Endothelial cell (in vitro differentiated cells): ENCODE measurements around the gene IFIT1B. TPM values are rescaled to one million over a fixed set of nuclear protein-coding genes. Genes with fewer than 3 reads are reported as not detected.

Source experiments
- DNase-seq: peaks from one replicate; pipeline ENCODE4 v3.0.0; 2021; ENCODE audit warnings: low spot score
- H3K27ac Mint-ChIP-seq: one replicate; pipeline ENCODE4 v1.8.0; 2021; ENCODE audit warnings: mixed read lengths, inconsistent platforms; ENCODE audit not compliant: unreplicated experiment
- H3K27me3 Mint-ChIP-seq: one replicate; pipeline ENCODE4 v1.8.0; 2021; ENCODE audit warnings: mild to moderate bottlenecking, moderate library complexity, mixed read lengths, inconsistent platforms; ENCODE audit not compliant: unreplicated experiment
- H3K36me3 Mint-ChIP-seq: one replicate; pipeline ENCODE4 v1.8.0; 2021; ENCODE audit warnings: mild to moderate bottlenecking, low read depth, mixed read lengths, inconsistent platforms; ENCODE audit not compliant: unreplicated experiment
- H3K4me1 Mint-ChIP-seq: one replicate; pipeline ENCODE4 v1.8.0; 2021; ENCODE audit warnings: mild to moderate bottlenecking, mixed read lengths, inconsistent platforms; ENCODE audit not compliant: unreplicated experiment
- H3K4me3 Mint-ChIP-seq: one replicate; pipeline ENCODE4 v1.8.0; 2021; ENCODE audit warnings: mild to moderate bottlenecking, mixed read lengths, inconsistent platforms; ENCODE audit not compliant: unreplicated experiment
- H3K9me3 Mint-ChIP-seq: one replicate; pipeline ENCODE4 v1.8.0; 2021; ENCODE audit warnings: mixed read lengths, inconsistent platforms; ENCODE audit not compliant: unreplicated experiment
- total RNA-seq: library from RNA; stranded (reverse); fragmentation: NEBNext Ultra II Directional; extraction: Animal tissue kit (Norgen Biotek cat#: 25700); gene quantifications from one replicate; pipeline ENCODE4 v1.2.1, GENCODE V29; 2021; ENCODE audit not compliant: unreplicated experiment
- TF ChIP-seq, protein P1 (sequence below): fragments of 200-600 bp; sonication (generic); IDR thresholded peaks from one replicate; pipeline ENCODE4 v1.5.0; 2021; ENCODE audit warnings: antibody characterized with exemption; ENCODE audit not compliant: unreplicated experiment

Gene IFIT1B
- total RNA-seq, 1 donor from 2014 or later: not detected

DNA sequence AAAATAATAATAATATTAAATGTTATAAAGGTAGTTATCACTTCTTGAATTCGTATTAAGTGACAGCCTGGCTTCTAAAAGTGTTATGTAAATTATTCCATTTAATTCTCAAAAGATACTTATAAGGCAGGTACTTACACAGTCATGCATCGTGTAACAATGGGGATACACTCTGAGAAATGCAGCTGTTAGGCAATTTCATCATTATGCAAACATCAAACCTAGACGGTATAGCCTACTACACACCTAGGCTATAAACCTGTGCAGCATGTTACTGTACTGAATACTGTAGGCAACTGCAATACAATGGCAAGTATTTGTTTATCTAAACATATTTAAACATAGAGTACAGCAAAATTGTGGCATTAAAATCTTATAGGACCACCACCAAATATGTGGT lies 16.0 kb downstream of the IFIT1B start:
- TF ChIP-seq, protein P1, sequence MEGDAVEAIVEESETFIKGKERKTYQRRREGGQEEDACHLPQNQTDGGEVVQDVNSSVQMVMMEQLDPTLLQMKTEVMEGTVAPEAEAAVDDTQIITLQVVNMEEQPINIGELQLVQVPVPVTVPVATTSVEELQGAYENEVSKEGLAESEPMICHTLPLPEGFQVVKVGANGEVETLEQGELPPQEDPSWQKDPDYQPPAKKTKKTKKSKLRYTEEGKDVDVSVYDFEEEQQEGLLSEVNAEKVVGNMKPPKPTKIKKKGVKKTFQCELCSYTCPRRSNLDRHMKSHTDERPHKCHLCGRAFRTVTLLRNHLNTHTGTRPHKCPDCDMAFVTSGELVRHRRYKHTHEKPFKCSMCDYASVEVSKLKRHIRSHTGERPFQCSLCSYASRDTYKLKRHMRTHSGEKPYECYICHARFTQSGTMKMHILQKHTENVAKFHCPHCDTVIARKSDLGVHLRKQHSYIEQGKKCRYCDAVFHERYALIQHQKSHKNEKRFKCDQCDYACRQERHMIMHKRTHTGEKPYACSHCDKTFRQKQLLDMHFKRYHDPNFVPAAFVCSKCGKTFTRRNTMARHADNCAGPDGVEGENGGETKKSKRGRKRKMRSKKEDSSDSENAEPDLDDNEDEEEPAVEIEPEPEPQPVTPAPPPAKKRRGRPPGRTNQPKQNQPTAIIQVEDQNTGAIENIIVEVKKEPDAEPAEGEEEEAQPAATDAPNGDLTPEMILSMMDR: no peak
- no peak overlapping the region for H3K27ac Mint-ChIP-seq
- H3K4me3 Mint-ChIP-seq: no peak overlapping the region
- no peaks in the 10 kb centered on the region for H3K27me3 Mint-ChIP-seq
- H3K9me3 Mint-ChIP-seq: no peaks in the 10 kb centered on the region
- H3K36me3 Mint-ChIP-seq: no peaks in the 10 kb centered on the region
- H3K4me1 Mint-ChIP-seq: peaks cover 3% of the 10 kb centered on the region
- no peak for DNase-seq

DNA sequence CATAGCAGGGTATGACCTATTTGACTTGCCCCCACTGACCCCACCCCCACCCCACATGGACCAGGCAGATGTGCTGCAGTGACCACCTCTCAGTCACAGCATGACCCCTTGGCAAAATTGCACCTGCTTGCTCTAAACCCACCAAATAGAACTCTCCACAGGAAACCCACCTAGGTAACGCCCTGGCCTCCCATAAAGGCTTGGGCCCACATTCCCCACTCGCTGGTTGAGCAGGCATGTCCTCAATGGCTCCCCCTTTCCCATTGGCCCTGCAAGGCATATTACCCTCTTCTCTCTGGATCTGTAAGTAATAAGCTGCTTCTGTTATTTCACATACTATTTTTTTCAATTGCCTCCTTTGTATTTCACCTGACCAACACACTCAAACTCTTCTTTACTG lies 17.3 kb downstream of the IFIT1B start:
- Mint-ChIP-seq H3K4me1 (peaks cover 3% of the 10 kb centered on the region), H3K36me3 (no peaks in the 10 kb centered on the region), H3K4me3 (no peak overlapping the region), H3K27me3 (no peaks in the 10 kb centered on the region), H3K27ac (no peak overlapping the region), H3K9me3 (no peaks in the 10 kb centered on the region)
- no peak for DNase-seq
- TF ChIP-seq, protein P1: no peak

DNA sequence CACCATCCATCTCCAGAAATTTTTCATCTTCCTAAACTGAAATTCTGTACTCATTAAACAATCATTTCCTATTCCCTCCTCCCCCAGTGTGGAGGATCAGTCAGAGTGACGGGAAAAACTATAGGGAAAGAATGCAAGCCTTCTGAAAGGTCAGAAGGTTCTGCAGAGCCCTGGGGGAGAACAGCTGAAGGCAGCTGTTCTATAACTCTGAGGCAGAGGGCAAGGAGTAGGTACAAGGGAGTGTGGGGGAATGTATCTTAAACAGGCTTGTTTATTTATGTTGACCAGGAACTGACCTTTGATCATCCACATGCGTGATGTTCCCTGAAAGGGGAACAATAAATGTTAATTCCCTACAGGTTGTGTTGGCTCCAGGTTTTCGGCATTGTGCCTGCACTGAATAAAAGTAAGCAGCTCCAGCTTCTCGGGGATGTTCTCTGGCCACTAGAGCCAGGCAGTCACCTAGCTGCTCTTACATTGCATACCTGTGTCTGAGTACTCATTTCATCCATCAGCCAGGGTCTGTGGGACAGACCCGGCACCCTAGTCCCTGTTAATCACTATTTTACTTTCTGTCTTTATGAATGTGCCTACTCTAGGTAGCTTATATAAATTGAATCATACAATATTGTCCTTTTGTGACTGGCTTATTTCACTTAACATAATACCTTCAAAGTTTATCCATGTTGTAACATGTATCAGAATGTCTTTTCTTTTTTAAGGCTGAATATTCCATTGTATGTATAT lies 20.3 kb downstream of the IFIT1B start:
- DNase-seq: no peak
- TF ChIP-seq, protein P1: no peak
- H3K4me3 Mint-ChIP-seq: no peak overlapping the region
- H3K27ac Mint-ChIP-seq: no peak overlapping the region
- H3K36me3 Mint-ChIP-seq: no peaks in the 10 kb centered on the region
- H3K4me1 Mint-ChIP-seq: no peaks in the 10 kb centered on the region
- H3K9me3 Mint-ChIP-seq: no peaks in the 10 kb centered on the region
- no peaks in the 10 kb centered on the region for H3K27me3 Mint-ChIP-seq

DNA sequence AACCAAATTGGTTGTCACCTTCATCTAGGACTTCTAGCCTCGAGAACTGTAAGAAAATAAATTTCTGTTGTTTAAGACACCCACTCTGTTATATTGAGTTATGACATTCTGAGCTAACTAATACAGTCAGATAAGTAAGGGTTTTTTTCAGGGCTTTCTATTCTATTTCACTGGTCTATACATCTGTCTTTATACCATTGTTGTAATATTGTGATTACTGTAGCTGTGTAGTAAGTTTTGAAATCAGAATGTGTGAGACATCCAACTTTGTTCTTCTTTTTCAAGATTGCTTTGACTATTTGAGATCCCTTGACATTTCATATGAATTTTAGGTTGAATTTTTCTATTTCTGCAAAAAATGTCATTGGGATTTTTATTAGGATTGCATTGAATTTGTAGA lies 22.1 kb downstream of the IFIT1B start:
- Mint-ChIP-seq H3K9me3 (no peaks in the 10 kb centered on the region), H3K27ac (no peak overlapping the region), H3K4me1 (no peaks in the 10 kb centered on the region), H3K36me3 (no peaks in the 10 kb centered on the region), H3K4me3 (no peak overlapping the region), H3K27me3 (peaks cover 2% of the 10 kb centered on the region)
- TF ChIP-seq, protein P1: no peak
- DNase-seq: no peak

DNA sequence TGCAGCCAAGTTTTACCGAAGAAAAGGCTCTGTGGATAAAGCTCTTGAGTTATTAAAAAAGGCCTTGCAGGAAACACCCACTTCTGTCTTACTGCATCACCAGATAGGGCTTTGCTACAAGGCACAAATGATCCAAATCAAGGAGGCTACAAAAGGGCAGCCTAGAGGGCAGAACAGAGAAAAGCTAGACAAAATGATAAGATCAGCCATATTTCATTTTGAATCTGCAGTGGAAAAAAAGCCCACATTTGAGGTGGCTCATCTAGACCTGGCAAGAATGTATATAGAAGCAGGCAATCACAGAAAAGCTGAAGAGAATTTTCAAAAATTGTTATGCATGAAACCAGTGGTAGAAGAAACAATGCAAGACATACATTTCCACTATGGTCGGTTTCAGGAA lies 25.2 kb downstream of the IFIT1B start:
- no peaks in the 10 kb centered on the region for H3K9me3 Mint-ChIP-seq
- TF ChIP-seq, protein P1: no peak
- peaks cover 14% of the 10 kb centered on the region for H3K36me3 Mint-ChIP-seq
- DNase-seq: no peak
- H3K4me3 Mint-ChIP-seq: no peak overlapping the region
- H3K27me3 Mint-ChIP-seq: peaks cover 2% of the 10 kb centered on the region
- no peak overlapping the region for H3K27ac Mint-ChIP-seq
- no peaks in the 10 kb centered on the region for H3K4me1 Mint-ChIP-seq
